Thyroid gland (tissue), 4 donors: ENCODE results near the gene PCSK2. TPM values are rescaled to one million over a fixed set of nuclear protein-coding genes. Genes with fewer than 3 reads are reported as not detected.

ENCODE experiments used
- DNase-seq, 2 donors: peaks; one replicate each; pipeline ENCODE4 v3.0.0-alpha.2; 2019
- H3K27ac ChIP-seq, 3 donors: fragments of 200-600 bp; sonication (generic); 1 replicate in 2 of 3; 2 replicates in 1 of 3; pipeline ENCODE4 v1.5.1; 2016 to 2019; ENCODE audit warnings: mild to moderate bottlenecking in 1 of 3, moderate library complexity in 1 of 3
- H3K27me3 ChIP-seq: fragments of 200-600 bp; sonication (generic); one replicate; pipeline ENCODE4 v1.5.1; 2019
- H3K36me3 ChIP-seq, 2 donors: fragments of 200-600 bp; sonication (generic); one replicate each; pipeline ENCODE4 v1.5.1; 2016 to 2019
- H3K4me1 ChIP-seq, 2 donors: fragments of 200-600 bp; sonication (generic); one replicate each; pipeline ENCODE4 v1.5.1; 2017 to 2019
- H3K4me3 ChIP-seq, 3 donors: fragments of 200-600 bp; sonication (generic); replicated peaks in 1 of 3; 1 replicate in 2 of 3; 2 replicates in 1 of 3; pipeline ENCODE4 v1.5.1; 2016; ENCODE audit warnings: mild to moderate bottlenecking in 1 of 3
- H3K9me3 ChIP-seq: fragments of 200-600 bp; sonication (generic); one replicate; pipeline ENCODE4 v1.5.1; 2017
- POLR2A ChIP-seq, 2 donors: fragments of 450-650 bp; IDR thresholded peaks; one replicate each; pipeline ENCODE4 v1.6.1; 2017; ENCODE audit warnings: antibody characterized with exemption in 2 of 2, mild to moderate bottlenecking in 2 of 2, moderate library complexity in 1 of 2
- WGBS, 2 donors: methylation state at CpG; one replicate each; pipeline ENCODE4 v1.1.5; 2017; 5-methylcytosine and 5-hydroxymethylcytosine counted together
- intact Hi-C: fragments of 100-400 bp; cut with DNase I; formaldehyde crosslinking; loops from one replicate; pipeline ENCODE4 v1.15.1; 2023
- total RNA-seq, 4 donors: library from RNA; depleted of rRNA; stranded (reverse); fragments of >200 nt; gene quantifications; one replicate each; pipeline ENCODE4 v1.2.3, GENCODE V29; 2016
- TF ChIP-seq, protein P1 (sequence below), 6 experiments: fragments of 200-600 bp in 3 of 6; fragments of 450-650 bp in 3 of 6; sonication (generic) in 3 of 6; IDR thresholded peaks; one replicate each; pipeline ENCODE4 v1.5.1; 2016 to 2019; ENCODE audit warnings: antibody characterized with exemption in 6 of 6, mild to moderate bottlenecking in 2 of 6, inconsistent platforms in 1 of 6, moderate library complexity in 1 of 6

The PCSK2 gene
- total RNA-seq, 4 donors from 2014 or later, result 43.2 to 242 (median 112) TPM

GRCh38 chr20:17457588-17458190, 230.8 kb downstream of the PCSK2 start:
- DNase-seq, result no peak
- Histone ChIP-seq H3K27me3 (no peaks in the 10 kb centered on the region), H3K27ac (no peak overlapping the region), H3K36me3 (no peaks in the 10 kb centered on the region), H3K4me1 (no peaks in the 10 kb centered on the region), H3K4me3 (no peak overlapping the region), H3K9me3 (no peaks in the 10 kb centered on the region)
- 95 to 96% methylated on average over 6 of the region's 6 CpGs for WGBS, 2 donors
- intact Hi-C loops, result no loop called here
- TF ChIP-seq, protein P1, sequence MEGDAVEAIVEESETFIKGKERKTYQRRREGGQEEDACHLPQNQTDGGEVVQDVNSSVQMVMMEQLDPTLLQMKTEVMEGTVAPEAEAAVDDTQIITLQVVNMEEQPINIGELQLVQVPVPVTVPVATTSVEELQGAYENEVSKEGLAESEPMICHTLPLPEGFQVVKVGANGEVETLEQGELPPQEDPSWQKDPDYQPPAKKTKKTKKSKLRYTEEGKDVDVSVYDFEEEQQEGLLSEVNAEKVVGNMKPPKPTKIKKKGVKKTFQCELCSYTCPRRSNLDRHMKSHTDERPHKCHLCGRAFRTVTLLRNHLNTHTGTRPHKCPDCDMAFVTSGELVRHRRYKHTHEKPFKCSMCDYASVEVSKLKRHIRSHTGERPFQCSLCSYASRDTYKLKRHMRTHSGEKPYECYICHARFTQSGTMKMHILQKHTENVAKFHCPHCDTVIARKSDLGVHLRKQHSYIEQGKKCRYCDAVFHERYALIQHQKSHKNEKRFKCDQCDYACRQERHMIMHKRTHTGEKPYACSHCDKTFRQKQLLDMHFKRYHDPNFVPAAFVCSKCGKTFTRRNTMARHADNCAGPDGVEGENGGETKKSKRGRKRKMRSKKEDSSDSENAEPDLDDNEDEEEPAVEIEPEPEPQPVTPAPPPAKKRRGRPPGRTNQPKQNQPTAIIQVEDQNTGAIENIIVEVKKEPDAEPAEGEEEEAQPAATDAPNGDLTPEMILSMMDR (IDR thresholded peaks at IDR 0.05), result no peak
- TF ChIP-seq POLR2A (IDR thresholded peaks at IDR 0.05), result no peak

DNA sequence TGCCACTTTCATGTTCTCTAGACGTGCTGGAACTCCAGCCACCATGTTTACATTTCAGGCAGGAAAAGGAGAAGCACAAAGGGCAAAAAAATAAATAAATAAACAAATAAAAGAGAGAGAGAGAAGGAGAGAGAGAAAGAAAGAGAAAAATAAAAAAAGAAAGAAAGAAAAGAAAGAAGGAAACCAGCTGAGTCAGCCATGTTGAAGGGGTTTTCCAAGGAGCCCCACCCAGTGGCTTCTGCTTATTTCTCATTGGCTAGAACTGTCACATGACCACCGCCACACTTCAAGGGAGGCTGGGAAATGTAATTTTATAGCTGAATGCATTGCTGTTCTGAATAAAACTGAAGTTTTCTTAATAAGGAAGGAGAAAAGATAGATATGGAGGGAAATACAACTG, 233.3 kb downstream of the PCSK2 start:
- Histone ChIP-seq H3K9me3 (no peaks in the 10 kb centered on the region), H3K4me1 (no peaks in the 10 kb centered on the region), H3K27ac (no peak overlapping the region), H3K4me3 (no peak overlapping the region), H3K27me3 (no peaks in the 10 kb centered on the region), H3K36me3 (no peaks in the 10 kb centered on the region)
- intact Hi-C loops, result no loop called here
- WGBS, 2 donors, result 77 to 79% methylated on average over 2 of the region's 2 CpGs
- no peak for DNase-seq
- TF ChIP-seq, protein P1 (IDR thresholded peaks at IDR 0.05), result no peak
- no peak for TF ChIP-seq POLR2A (IDR thresholded peaks at IDR 0.05)

GRCh38 chr20:17461941-17462340, 235.1 kb downstream of the PCSK2 start:
- no peaks in the 10 kb centered on the region for H3K4me1 ChIP-seq
- WGBS, 2 donors, result 65 to 80% methylated on average over 3 of the region's 3 CpGs
- no peak overlapping the region for H3K4me3 ChIP-seq
- intact Hi-C loops, result no loop called here
- DNase-seq, result no peak
- H3K27ac ChIP-seq, result no peak overlapping the region
- no peak for TF ChIP-seq POLR2A (IDR thresholded peaks at IDR 0.05)
- TF ChIP-seq, protein P1 (IDR thresholded peaks at IDR 0.05), result no peak
- no peaks in the 10 kb centered on the region for H3K9me3 ChIP-seq
- H3K36me3 ChIP-seq, result no peaks in the 10 kb centered on the region
- H3K27me3 ChIP-seq, result no peaks in the 10 kb centered on the region

- Histone ChIP-seq H3K36me3 (no peaks in the 10 kb centered on the region), H3K27ac (no peak overlapping the region), H3K4me3 (no peak overlapping the region), H3K9me3 (no peaks in the 10 kb centered on the region), H3K27me3 (no peaks in the 10 kb centered on the region), H3K4me1 (no peaks in the 10 kb centered on the region)
- WGBS, 2 donors, result 59 to 79% methylated on average over 1 of the region's 1 CpG
- DNase-seq, result no peak
- no peak for TF ChIP-seq POLR2A (IDR thresholded peaks at IDR 0.05)
- TF ChIP-seq, protein P1 (IDR thresholded peaks at IDR 0.05), result no peak
- intact Hi-C loops, result no loop called here
Measured at GRCh38 chr20:17463711-17464110, 236.9 kb downstream of the PCSK2 start.

DNA sequence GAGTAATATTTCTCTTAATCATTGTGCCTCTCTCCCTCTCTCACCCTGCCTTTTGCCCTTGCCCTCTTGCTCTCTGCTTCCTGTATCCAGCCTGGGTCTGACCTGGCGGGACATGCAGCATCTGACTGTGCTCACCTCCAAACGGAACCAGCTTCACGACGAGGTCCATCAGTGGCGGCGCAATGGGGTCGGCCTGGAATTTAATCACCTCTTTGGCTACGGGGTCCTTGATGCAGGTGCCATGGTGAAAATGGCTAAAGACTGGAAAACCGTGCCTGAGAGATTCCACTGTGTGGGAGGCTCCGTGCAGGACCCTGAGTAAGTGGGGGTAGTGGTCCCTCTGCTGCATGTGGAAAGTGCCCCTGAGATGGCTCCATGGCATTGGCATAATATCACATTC, 238.4 kb downstream of the PCSK2 start:
- no peaks in the 10 kb centered on the region for H3K9me3 ChIP-seq
- H3K27ac ChIP-seq, result no peak overlapping the region
- H3K36me3 ChIP-seq, result no peaks in the 10 kb centered on the region
- TF ChIP-seq, protein P1 (IDR thresholded peaks at IDR 0.05), result no peak
- TF ChIP-seq POLR2A (IDR thresholded peaks at IDR 0.05), result no peak
- H3K4me3 ChIP-seq, result no peak overlapping the region
- 93 to 94% methylated on average over 10 of the region's 10 CpGs for WGBS, 2 donors
- H3K27me3 ChIP-seq, result no peaks in the 10 kb centered on the region
- no peak for DNase-seq
- intact Hi-C loops, result no loop called here
- no peaks in the 10 kb centered on the region for H3K4me1 ChIP-seq
